Measurements from ENCODE around the gene CCL5. TPM values are rescaled to one million over a fixed set of nuclear protein-coding genes. Genes with fewer than 3 reads are reported as not detected.
"Not testable (repeated sequence)": the region's sequence is repeated elsewhere in the genome, so short reads cannot be mapped to it uniquely, and the experiment has no call there.

Gene CCL5
- total RNA-seq, 6 experiments from 2014 or later: 0.19 TPM; not detected in 5

DNA sequence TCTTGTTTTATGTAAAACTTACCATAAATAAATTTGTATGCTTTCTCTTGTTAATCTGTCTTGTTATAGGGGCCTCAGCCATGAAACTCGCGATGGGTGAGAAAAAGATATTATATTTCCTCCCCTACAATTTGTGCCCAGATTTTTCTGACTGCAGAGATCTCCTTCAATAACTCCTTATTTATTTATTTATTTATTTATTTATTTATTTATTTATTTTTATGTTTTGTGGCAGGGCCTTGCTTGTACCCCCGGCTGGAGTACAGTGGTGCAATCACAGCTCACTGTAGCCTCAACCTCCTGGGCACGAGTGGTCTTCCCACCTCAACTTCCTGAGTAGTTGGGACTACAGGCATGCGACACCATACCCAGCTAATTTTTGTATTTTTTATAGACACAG, 23.3 kb upstream of the CCL5 start:
- H3K27ac Mint-ChIP-seq: no peak overlapping the region
- no peak for TF ChIP-seq CTCF (IDR thresholded peaks at IDR 0.05)
- peaks cover 19% of the 10 kb centered on the region for H3K4me1 Mint-ChIP-seq (ENCODE audit: low read depth)
- no peaks in the 10 kb centered on the region for H3K36me3 Mint-ChIP-seq (ENCODE audit: low read depth)
- no peak for DNase-seq
- H3K27me3 Mint-ChIP-seq (ENCODE audit: insufficient read depth): peaks cover 9% of the 10 kb centered on the region
- no peak overlapping the region for H3K4me3 Mint-ChIP-seq
- H3K9me3 Mint-ChIP-seq: no peaks in the 10 kb centered on the region

DNA sequence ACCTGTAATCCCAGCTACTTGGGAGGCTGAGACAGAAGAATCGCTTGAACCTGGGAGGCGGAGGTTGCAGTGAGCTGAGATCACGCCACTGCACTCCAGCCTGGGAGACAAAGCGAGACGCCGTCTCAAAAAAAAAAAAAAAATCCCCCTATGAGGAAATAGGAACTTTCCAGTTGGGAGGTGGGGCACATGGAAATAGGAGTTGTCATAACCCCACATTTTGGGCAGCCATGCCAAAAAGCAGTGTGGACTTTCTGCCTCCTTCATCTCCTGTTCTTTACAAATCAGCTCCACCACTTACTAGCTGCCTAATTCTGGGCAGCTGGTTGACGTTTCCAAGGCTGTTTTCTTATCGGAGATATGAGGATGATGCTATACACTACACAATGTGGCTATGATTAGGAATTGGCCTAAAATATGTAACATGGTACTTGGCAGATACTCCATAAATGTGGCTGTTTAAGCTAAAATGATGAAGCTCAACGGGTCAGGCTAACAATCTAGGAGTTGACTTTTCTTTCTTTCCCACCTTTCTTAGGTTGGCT, 21.5 kb upstream of the CCL5 start:
- Mint-ChIP-seq H3K4me3 (no peak overlapping the region), H3K9me3 (no peaks in the 10 kb centered on the region), H3K27ac (no peak overlapping the region), H3K36me3 (ENCODE audit: low read depth) (no peaks in the 10 kb centered on the region), H3K4me1 (ENCODE audit: low read depth) (peaks cover 11% of the 10 kb centered on the region), H3K27me3 (ENCODE audit: insufficient read depth) (peaks cover 4% of the 10 kb centered on the region)
- no peak for TF ChIP-seq CTCF (IDR thresholded peaks at IDR 0.05)
- no peak for DNase-seq

DNA sequence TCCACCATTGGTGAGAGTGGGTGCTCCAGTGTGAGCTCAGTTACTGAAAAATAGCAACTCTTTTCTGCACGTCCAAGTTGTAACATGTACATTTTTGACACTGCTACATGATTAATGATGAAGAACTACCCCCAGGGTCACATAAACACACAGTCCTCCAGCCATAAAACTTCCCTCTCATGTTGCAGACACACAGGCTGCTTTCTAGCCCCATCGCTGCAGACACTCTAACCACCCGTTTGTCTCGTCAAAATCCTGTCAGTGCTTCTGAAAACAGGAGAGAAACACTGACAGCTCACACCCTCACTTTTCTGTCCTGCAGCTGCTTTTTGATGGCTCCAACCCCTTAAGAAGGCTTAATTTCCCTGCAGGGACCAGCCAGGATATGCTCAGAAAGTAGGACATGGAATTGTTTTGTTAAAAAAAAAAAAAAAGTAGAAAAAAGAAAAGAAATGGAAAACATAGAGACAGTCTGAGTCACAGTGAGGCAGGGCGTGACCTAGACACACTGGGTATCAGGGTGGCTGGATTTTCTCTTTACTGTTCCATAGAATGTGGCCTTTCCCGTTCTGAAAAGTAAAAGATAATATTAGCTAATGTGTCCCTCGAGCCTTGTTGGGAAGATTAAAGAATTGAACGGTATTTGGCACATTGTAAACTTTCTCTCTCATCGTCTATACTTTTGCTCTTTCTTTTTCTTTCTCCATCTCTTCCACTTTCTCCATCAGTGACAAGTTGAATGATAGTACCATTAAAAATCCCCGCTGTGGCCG, 20.7 kb upstream of the CCL5 start:
- no peak for DNase-seq
- peaks cover 14% of the 10 kb centered on the region for H3K4me1 Mint-ChIP-seq (ENCODE audit: low read depth)
- TF ChIP-seq CTCF (IDR thresholded peaks at IDR 0.05): no peak
- no peak overlapping the region for H3K27ac Mint-ChIP-seq
- H3K4me3 Mint-ChIP-seq: peak overlapping the region; percentile 41
- peaks cover 3% of the 10 kb centered on the region for H3K27me3 Mint-ChIP-seq (ENCODE audit: insufficient read depth)
- no peaks in the 10 kb centered on the region for H3K9me3 Mint-ChIP-seq
- no peaks in the 10 kb centered on the region for H3K36me3 Mint-ChIP-seq (ENCODE audit: low read depth)

DNA sequence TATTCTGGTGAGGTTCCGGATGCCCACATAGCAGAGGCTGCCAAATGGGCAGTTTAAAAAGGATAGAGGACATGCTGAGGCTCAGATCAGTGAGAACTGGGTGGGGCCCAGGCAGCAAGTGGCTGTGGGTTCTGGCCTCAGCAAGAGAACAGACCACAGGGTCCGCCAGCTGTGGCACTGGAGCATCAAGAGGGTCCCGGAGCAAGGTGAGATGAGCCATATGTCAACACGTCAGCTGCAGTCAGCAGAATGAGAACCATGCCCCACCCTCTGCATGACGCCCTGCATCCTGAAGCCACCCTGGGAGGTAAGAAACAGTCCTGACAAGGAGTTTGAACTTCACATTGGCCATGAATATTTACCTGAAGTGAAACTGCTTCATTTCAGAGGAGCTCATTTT, 20.1 kb upstream of the CCL5 start:
- Mint-ChIP-seq H3K4me1 (ENCODE audit: low read depth) (peaks cover 21% of the 10 kb centered on the region), H3K27me3 (ENCODE audit: insufficient read depth) (peaks cover 3% of the 10 kb centered on the region), H3K27ac (no peak overlapping the region), H3K4me3 (no peak overlapping the region), H3K36me3 (ENCODE audit: low read depth) (no peaks in the 10 kb centered on the region), H3K9me3 (no peaks in the 10 kb centered on the region)
- no peak for DNase-seq
- TF ChIP-seq CTCF (IDR thresholded peaks at IDR 0.05): no peak

GRCh38 chr17:35898283-35899070, 18.3 kb upstream of the CCL5 start:
- no peak overlapping the region for H3K4me3 Mint-ChIP-seq
- no peak for DNase-seq
- H3K36me3 Mint-ChIP-seq (ENCODE audit: low read depth): no peaks in the 10 kb centered on the region
- no peak overlapping the region for H3K27ac Mint-ChIP-seq
- peaks cover 23% of the 10 kb centered on the region for H3K4me1 Mint-ChIP-seq (ENCODE audit: low read depth)
- TF ChIP-seq CTCF (IDR thresholded peaks at IDR 0.05): no peak
- no peaks in the 10 kb centered on the region for H3K9me3 Mint-ChIP-seq
- peaks cover 1% of the 10 kb centered on the region for H3K27me3 Mint-ChIP-seq (ENCODE audit: insufficient read depth)

- not testable (repeated sequence) for H3K4me3 Mint-ChIP-seq; H3K36me3 Mint-ChIP-seq (ENCODE audit: low read depth); H3K9me3 Mint-ChIP-seq
Measured at GRCh38 chr17:35897772-35898171, 17.6 kb upstream of the CCL5 start.

More at GRCh38 chr17:35897772-35898171, 17.6 kb upstream of the CCL5 start:
- H3K4me1 Mint-ChIP-seq (ENCODE audit: low read depth): peaks cover 23% of the 10 kb centered on the region
- not testable (repeated sequence) for H3K27ac Mint-ChIP-seq; H3K27me3 Mint-ChIP-seq (ENCODE audit: insufficient read depth); DNase-seq

Data from HFFc6 (cell line).